ENCODE results near the gene PPRC1. TPM values are rescaled to one million over a fixed set of nuclear protein-coding genes. Genes with fewer than 3 reads are reported as not detected.
A peak's percentile ranks its signal among the peaks of the same experiment; 100 is the strongest.

PPRC1 gene
- total RNA-seq, 1 donor from 2014 or later, result 77.2 TPM

DNA sequence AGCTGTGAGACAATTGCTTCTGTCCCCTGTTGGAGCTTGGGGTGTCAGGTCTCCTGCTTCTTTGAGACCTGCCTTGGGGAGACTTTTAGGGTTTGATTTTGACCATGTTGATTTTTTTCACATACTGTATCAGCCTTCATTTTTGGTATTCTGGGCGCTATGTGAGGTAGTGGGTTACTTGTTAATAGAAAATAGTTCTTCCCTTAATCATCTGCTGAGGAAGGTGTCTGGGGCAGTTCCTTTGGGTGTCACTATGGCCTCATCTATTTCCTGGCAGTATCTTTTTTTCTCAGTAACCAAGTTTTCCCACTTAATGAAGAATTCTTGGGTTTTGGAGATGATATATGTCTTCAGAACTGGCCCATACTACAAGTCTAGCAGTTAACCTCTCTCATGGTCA is 14.7 kb downstream of the PPRC1 start:
- peaks cover 88% of the 10 kb centered on the region for H3K36me3 Mint-ChIP-seq (ENCODE audit: low read depth)

DNA sequence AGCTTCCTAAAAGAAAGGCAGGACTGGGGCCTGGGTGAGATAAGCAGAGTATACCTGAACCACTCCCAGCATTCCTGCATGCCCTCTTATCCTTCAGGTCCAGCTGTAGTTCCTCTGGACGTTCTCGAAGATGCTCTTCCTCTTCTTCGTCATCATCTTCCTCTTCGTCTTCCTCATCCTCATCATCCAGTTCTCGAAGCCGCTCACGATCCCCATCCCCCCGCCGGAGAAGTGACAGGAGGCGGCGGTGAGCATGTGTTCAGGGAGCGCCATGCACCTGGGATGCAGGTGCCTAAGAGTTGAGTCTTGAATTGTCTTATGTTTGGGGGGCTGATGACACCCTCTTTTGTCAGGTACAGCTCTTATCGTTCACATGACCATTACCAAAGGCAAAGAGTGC is 15.4 kb downstream of the PPRC1 start:
- ATAC-seq (ENCODE audit: low read depth) (no peak), DNase-seq (no peak)
- intact Hi-C loops (cut with micrococcal nuclease), result no loop called here
- POLR2A ChIA-PET, result no interaction called here
- Mint-ChIP-seq H3K9me3 (no peaks in the 10 kb centered on the region), H3K4me1 (peaks cover 22% of the 10 kb centered on the region), H3K36me3 (ENCODE audit: low read depth) (peaks cover 89% of the 10 kb centered on the region), H3K27ac (peak overlapping the region; percentile 27), H3K4me3 (no peak overlapping the region), H3K27me3 (no peaks in the 10 kb centered on the region)
- TF ChIP-seq, protein P1, sequence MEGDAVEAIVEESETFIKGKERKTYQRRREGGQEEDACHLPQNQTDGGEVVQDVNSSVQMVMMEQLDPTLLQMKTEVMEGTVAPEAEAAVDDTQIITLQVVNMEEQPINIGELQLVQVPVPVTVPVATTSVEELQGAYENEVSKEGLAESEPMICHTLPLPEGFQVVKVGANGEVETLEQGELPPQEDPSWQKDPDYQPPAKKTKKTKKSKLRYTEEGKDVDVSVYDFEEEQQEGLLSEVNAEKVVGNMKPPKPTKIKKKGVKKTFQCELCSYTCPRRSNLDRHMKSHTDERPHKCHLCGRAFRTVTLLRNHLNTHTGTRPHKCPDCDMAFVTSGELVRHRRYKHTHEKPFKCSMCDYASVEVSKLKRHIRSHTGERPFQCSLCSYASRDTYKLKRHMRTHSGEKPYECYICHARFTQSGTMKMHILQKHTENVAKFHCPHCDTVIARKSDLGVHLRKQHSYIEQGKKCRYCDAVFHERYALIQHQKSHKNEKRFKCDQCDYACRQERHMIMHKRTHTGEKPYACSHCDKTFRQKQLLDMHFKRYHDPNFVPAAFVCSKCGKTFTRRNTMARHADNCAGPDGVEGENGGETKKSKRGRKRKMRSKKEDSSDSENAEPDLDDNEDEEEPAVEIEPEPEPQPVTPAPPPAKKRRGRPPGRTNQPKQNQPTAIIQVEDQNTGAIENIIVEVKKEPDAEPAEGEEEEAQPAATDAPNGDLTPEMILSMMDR (IDR thresholded peaks at IDR 0.05), result no peak
- CTCF ChIA-PET, result no interaction called here

More for the DNA sequence above, 14.7 kb downstream of the PPRC1 start:
- ATAC-seq (ENCODE audit: low read depth) (no peak), DNase-seq (no peak)
- Mint-ChIP-seq H3K4me1 (peaks cover 15% of the 10 kb centered on the region), H3K27me3 (no peaks in the 10 kb centered on the region), H3K4me3 (no peak overlapping the region), H3K9me3 (no peaks in the 10 kb centered on the region), H3K27ac (no peak overlapping the region)
- intact Hi-C loops (cut with micrococcal nuclease), result no loop called here
- TF ChIP-seq, protein P1 (IDR thresholded peaks at IDR 0.05), result no peak
- CTCF ChIA-PET, result no interaction called here
- POLR2A ChIA-PET, result no interaction called here

DNA sequence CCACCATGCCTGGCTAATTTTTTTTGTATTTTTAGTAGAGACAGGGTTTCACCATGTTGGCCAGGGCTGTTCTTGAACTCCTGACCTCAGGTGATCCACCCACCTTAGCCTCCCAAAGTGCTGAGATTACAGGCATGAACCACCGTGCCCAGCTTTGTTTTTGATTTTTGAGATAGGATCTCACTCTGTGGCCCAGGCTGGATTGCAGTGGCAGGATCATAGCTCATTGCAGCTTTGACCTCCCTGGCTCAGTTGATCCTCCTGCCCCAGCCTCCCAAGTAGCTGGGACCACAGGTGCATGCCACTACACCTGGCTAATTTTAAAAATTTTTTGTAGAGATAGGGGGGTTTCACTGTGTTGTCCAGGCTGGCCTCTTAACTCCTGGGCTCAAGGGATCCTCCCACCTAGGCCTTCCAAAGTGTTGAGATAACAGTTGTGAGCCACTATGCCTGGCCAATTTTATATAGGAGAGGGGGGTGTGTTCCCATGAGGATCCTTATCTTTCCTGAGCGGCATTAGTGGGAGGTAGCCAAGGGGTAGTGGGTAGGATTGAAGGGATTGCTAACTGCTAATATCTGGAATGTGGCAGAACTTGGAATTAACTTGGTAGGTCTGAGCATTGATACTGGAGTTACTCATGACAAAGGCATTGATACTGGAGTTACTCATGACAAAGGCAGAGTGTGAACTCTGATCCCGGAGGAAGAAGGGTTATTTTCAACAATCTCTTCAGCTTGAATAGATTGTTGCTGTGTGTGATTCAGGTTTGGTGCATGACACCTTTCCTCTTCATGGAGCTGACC is 18.3 kb downstream of the PPRC1 start:
- ATAC-seq (ENCODE audit: low read depth), result no peak
- peak overlapping the region; percentile 97 for H3K4me3 Mint-ChIP-seq
- intact Hi-C loops (cut with micrococcal nuclease), result loop anchor here (5.0 to 10.0 kb wide), 3 partner anchors 94 to 491 kb away; partner anchors contain the start of genes CUEDC2, GBF1, PITX3 and TRIM8
- no peaks in the 10 kb centered on the region for H3K27me3 Mint-ChIP-seq
- no peaks in the 10 kb centered on the region for H3K9me3 Mint-ChIP-seq
- H3K4me1 Mint-ChIP-seq, result peaks cover 35% of the 10 kb centered on the region
- DNase-seq, result no peak
- peaks cover 82% of the 10 kb centered on the region for H3K36me3 Mint-ChIP-seq (ENCODE audit: low read depth)
- TF ChIP-seq, protein P1 (IDR thresholded peaks at IDR 0.05), result no peak
- ChIA-PET CTCF (interaction anchor here (0.6 to 1.4 kb wide), 3 partner anchors 19 to 370 kb away, joined by 3 to 4 read pairs (median 3); no protein-coding TSS in a partner anchor), POLR2A (interaction anchor here (0.6 to 2.3 kb wide), 16 partner anchors 10 to 593 kb away, joined by 3 to 11 read pairs (median 4); partner anchors contain the start of genes CUEDC2, OGA, PPRC1 and WBP1L)
- peak overlapping the region; percentile 93 for H3K27ac Mint-ChIP-seq

DNA sequence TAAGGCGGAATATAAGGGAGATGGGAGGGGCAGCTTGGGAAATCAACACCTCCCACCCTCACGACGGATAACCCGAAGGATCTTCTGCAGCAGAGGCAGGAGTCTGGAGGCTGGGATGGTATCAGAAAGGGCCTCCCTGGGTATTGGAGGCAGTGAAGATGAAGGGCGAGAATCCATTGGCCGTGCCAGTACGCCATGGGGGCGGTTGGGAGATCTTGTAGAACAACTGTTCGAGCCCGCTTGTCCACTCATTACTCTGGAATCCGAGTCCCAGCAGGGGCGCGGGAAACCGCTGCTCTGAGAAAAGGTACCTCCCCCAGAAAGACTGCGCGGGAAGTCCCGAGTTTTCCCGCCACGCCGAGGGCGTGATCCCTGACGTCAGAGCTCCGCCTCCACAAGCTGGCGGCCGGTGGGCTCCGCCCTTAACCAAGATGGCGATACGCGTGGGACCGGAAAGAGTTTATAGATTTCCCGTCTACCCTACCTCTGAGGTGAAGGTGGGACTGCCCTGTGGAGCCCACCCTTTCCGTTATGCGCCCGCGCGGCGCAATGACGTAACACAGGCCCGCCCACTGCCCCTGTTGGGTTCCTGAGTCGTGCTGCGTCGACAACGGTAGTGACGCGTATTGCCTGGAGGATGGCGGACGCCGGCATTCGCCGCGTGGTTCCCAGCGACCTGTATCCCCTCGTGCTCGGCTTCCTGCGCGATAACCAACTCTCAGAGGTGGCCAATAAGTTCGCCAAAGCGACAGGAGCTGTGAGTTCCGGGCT is 19.1 kb downstream of the PPRC1 start, which contains the start of gene NOLC1:
NOLC1 (plus strand) TSS at position 616 of the 771 bp plus-strand sequence; CDS start at position 638, 22 bp downstream.
- intact Hi-C loops (cut with micrococcal nuclease), result loop anchor here (1.0 to 10.0 kb wide), 9 partner anchors 20 to 490 kb away; partner anchors contain the start of genes ARMH3, CUEDC2, GBF1 and LDB1
- H3K27ac Mint-ChIP-seq, result peak within 1 kb of the TSS; percentile 93
- H3K4me1 Mint-ChIP-seq, result peaks cover 35% of the 10 kb centered on the region
- no peaks in the 10 kb centered on the region for H3K9me3 Mint-ChIP-seq
- H3K4me3 Mint-ChIP-seq, result peak within 1 kb of the TSS; percentile 97
- peaks cover 83% of the 10 kb centered on the region for H3K36me3 Mint-ChIP-seq (ENCODE audit: low read depth)
- CTCF ChIA-PET, result interaction anchor here (0.6 to 1.4 kb wide), 3 partner anchors 20 to 371 kb away, joined by 3 to 4 read pairs (median 3); no protein-coding TSS in a partner anchor
- H3K27me3 Mint-ChIP-seq, result no peaks in the 10 kb centered on the region
- ATAC-seq (ENCODE audit: low read depth), result peak; percentile 96
- TF ChIP-seq, protein P1 (IDR thresholded peaks at IDR 0.05), result no peak
- POLR2A ChIA-PET, result interaction anchor here (0.6 to 2.3 kb wide), 16 partner anchors 9 to 592 kb away, joined by 3 to 11 read pairs (median 4); partner anchors contain the start of genes CUEDC2, OGA, PPRC1 and SUFU
- DNase-seq, result peak; percentile 99
